Pulmonary artery endothelial cell (primary cell): ENCODE measurements around the gene CDH13. TPM values are rescaled to one million over a fixed set of nuclear protein-coding genes. Genes with fewer than 3 reads are reported as not detected.
A peak's percentile ranks its signal among the peaks of the same experiment; 100 is the strongest.

ENCODE experiments used
- DNase-seq: peaks from one replicate; pipeline ENCODE4 v3.0.0-alpha.2; 2011; ENCODE audit warnings: low read depth, low spot score
- total RNA-seq: library from RNA; depleted of rRNA; stranded (reverse); fragments of >200 nt; gene quantifications from 2 replicates; pipeline ENCODE4 v1.2.3, GENCODE V29; 2014

CDH13 gene
- total RNA-seq, 1 donor from 2014 or later = 62.3 TPM

DNA sequence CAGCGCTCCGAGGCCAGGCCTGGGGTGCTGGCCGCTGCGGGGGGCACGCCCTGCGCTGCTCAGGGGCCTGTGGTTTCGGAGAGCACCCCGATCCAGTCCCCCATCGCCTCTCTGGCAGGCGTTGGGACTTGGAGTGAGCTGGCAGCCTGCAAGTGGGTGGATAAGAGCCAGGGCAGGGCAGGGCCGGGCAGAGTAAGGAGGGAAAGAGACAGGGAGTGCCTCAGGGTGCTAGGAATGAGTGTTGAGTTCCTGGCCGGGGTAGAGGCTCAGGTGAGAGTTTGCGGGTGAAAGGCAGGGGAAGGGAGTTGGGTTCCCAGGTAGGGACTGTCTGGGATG, 1.3 kb downstream of the CDH13 start:
- DNase-seq = no peak

DNA sequence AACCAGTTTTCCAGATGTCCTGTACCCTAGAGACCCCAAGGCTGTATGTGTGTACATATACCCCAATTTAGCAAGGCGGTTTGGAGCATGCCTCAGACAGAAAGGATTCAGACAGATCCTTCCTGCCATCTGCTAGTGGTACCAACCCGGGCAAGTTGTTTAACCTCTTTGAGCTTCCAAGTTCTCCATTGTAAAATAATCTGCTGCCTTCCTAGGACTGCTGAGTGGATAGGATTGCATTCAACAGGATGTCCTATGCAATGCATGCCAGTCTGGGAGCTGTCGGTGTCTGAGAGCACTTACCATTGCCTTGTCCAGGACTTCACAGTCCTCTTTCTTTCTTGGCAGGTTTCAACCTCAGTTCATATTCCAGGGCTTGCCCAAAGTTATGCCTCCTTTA, 1.9 kb downstream of the CDH13 start:
- DNase-seq = no peak

DNA sequence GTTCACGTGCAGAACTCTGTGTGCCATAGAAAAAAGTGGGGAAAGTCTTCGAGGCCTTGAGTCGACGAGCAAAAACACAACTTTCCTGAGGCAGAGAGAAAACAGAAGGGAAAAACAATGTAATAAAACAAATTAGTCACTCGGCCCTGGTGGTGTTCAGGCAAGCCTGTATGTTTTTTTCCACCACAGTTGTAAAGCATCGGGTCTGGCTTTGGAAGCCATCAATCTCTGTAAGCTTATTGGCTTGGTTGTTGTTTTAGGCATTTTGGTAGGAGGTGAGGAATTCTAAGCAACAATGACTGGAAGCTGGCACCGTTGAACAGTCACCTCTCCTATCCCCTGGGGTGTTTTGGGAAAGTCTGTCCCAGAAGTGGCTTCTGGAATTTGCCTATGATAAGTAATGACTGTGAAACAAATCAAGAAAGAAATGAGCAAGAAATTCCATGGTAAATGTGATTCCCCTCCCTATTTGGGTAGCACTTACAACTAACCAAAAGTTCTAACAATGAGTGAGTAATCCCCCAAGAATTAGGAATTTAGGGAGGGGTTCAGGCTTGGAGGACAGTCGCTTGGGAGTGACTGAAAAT, 2.8 kb downstream of the CDH13 start:
- peak; percentile 82 for DNase-seq

DNA sequence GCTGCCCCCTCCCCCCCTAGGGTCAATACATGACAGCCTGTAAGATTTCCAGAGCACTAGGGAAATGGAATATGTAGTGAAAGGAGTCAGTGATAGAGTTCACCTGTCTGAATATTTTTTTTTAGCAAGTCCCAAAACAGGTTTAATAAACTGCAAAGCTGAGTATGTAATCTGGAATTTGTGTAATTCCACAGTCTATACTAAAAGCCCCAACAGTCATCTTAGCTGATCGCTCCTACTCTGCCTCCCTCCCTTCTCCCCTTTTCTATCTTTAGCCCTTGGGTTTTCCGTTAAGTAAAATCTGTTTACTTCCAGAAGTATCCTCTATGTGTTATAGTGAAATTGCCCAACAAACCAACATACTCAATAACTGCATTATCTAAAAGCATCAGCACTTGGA, 3.5 kb downstream of the CDH13 start:
- DNase-seq = no peak

DNA sequence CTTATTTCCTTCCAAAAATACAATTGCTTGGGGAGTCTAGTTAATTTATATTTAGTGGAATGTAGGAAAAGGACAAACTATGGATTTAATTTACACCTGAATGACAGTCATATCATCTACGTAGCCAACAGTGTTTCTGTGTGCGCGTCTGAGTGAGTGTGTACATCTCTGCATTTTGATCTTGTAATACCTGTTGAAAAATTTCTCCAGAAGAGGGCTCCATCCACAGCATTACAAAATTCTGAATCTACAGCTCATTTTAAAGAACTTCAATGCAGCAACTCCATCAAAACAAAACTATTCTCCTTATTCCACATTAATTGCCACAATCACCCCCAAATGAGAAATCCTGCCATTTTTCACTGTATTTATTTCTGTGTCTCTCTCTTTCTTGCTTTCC, 3.9 kb downstream of the CDH13 start:
- DNase-seq = no peak

DNA sequence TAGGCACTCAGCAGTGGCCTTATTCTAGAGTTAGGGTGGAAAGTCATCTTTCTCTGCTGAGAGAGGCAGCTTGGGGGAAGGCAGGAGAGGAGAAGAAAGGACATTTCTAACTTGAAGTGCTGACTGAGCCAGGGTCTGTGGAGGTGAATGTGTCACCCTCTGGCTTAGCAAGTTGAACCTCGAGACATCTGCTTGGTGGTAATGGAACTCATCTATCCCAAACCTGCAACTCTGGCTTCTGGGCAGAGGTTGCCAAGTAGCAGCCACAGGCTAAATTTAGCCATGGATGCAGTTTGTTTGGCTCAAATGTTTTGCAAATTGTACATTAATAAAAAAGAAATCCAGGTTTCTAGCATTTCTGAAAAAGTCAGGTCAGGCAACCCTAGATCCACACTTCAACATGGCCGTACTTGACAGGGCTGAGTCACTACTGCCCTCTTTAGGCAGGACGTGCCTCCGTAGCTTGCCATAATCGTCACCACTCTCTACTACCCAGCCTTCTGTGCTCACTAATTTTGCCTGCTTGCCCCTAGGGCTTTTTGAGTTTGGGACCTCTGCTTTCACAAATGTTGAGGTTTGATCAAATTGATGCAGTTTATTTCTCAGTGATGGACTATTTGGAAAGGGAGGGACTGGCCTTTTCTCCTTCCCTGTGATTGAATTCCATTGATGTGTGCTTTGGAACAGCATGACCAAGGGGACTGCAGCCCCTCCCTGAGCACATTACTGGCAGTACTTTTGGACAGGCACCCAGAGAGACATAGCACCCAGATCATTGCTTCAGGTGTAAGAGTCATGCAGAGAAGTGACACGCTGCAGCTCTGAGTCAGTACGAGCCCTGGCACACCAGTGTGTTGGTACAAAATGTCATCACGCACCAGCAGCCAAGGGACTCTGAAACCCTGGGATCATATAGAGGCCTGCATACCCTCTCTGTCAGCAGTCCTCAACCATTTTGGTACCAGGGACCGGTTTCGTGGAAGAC, 5.2 kb downstream of the CDH13 start:
- no peak for DNase-seq

DNA sequence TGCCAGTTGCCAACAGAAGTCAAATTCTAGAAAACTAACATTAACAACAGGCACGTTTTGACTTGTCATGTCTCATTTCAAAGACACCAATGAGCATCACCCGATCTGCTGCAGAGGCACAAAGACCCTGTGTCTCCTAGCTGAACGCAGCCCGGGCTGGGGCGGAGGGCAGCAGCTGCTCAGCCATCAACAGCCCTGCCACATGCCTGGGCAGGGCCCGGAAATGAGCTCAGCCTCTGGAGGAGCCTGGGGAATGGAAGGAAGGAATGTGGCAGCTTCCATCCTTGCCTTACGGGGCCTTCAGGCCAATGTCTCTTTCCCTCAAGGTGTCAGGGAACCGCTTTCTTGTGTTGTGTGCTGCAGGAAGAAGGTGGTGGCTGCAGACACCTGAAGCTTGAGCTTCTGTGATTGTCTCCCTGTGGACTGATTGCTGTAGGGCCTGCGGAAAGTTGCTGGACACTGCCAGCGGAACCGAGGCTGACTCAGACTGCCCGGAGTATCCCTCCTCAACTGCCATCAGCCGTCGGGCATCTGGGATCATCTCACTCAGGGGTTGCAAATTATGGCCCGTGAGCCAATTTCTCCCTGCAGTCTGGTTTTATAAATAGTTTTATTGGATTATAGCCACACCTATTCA, 7.3 kb downstream of the CDH13 start:
- no peak for DNase-seq

DNA sequence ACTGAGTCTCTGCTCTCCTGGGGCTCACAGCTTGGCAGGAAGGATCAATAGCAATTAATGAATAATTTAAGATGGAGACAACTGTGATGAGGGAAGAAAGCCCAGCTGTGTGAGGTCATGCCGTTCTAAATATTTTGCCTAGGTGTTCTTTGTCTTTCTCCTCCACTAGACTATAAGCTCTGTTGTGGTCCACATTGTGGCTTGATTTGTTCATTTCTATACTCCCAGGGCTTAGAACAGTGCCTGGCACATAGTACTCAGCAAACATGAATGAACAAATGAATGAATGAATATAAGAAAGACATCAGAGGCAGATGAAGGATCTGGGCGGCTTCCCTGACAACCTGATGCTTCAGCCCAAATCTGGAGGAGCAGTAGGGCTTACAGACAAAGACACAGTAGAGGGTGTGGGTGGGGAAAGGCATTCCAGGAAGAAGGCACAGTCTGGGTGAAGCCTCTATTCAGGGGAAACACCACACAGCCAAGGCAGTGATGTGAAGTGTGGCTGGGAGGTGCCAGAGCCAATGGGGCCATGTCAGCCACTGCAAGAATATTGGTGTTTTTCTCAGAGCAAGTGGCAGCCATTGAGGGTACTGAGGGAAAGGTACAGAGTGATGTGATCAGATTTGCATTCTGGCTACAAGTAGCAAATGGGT, 8.3 kb downstream of the CDH13 start:
- DNase-seq = no peak

DNA sequence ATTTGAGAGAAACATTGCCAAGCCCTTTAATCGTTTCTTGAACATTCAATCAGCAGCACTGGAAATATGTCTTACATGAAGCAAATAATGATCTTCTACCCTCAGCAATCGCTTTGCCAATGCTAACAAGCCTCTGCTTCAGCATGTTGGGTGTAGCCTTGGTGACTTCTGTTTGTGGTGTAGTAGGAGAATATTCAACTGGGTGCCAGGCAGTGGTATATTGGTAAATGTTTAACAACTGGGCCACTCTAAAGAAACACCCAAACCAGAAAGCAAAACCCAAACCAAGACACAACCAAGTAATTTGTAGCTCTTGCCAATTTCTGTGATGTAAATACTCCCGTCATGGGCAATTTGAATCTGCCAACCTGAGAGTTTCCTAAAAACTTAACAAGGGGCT, 9.7 kb downstream of the CDH13 start:
- DNase-seq = no peak

DNA sequence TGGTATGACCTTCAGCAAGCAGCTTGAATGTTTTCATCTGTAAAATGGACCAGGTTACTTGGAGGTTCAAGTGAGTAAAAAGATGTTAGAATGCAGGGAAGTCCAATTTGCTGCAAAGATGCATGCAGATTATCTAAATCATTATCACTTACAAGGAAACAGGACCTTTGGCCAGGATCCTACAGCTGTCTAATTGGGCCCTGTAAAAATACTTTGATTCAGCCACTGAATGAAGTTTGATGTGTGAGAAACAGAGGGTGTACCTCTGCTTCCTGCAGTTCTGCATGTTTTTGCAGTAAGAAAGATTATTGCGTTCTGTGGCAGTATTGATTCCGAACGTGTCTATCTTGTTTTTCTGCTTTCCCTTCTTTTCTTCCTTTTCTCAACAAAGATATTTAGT, 10.2 kb downstream of the CDH13 start:
- no peak for DNase-seq

DNA sequence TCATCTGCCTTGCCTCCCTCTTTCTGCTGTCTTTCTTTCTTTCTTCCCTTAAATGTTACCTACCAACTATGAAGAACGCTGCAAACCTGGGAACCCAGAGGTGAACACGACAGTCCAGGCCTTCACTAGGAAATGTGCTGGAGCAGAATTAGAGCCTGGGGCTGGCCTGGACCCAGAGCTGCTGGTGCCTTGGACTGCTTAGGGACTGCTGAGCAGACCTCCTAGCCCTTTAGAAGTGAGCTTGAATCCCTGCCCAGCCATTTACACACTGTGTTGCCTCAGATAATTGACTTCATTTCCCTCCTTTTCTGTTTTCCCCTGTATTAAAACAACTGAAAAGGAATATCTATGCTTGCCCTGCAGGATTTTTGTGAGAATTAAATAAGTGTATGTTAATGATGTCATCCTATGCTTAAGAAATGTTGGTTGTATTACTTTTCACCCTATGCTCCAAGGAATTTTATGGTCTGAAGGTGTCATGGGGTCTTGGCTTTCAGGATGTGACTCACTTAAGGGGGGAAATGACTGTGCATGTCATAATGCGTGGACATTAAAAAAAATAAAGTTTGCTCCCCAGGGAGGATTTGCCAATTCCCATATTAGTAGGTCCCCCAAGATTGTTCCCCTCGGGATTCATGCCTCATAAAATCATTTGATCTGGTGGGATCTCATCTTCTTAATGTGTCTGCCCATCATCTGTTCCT, 11.5 kb downstream of the CDH13 start:
- DNase-seq = peak; percentile 89

DNA sequence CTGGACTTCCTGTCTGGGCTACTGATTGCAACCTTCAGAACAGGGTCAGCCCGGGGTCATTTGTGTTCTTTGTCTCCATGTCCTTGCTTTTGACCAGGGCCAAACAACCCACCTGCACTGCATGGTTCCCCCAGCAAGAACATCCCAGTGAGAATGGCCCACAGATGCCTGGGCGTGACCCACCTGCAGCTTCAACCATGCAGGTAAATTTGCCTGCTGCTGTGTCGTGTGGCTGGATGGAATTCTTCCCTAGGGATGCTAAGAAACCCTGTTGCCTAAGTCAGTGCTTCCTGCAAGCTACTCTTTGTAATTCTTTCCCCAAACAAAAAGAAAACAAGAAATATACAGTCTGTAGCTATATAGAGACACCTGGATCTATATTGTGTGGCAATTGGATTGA, 12.5 kb downstream of the CDH13 start:
- no peak for DNase-seq

DNA sequence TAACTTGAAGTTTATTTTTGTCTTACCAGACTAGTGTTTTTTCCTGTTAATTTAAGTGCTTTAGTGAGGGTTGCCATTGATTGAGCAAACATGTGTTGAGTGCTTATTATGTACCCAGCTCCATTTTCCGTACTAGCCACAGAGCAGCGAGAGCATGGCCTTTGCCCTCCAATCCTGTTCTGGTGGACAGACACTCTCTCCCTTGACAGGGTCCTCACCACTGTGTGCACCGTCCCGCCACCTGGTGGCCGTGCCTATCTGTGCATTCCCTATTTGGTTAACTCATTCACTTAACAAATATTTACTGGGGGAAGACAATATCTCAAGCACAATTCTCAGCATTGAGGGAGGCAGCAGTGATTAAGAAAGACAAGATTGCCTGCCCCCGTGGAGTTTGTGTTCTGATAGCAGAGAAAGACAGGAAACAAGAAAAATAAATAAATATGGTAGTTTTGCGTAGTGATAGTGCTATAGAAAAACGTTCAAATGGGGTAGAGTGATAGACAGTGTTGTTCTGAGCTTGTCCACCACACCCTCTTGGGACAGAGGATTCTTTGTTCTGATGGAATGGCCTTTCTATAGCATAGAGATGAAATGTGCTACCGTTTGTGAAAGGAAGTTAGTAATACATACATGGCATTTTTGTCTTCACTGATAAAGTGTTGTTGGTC, 13.0 kb downstream of the CDH13 start:
- DNase-seq = no peak

DNA sequence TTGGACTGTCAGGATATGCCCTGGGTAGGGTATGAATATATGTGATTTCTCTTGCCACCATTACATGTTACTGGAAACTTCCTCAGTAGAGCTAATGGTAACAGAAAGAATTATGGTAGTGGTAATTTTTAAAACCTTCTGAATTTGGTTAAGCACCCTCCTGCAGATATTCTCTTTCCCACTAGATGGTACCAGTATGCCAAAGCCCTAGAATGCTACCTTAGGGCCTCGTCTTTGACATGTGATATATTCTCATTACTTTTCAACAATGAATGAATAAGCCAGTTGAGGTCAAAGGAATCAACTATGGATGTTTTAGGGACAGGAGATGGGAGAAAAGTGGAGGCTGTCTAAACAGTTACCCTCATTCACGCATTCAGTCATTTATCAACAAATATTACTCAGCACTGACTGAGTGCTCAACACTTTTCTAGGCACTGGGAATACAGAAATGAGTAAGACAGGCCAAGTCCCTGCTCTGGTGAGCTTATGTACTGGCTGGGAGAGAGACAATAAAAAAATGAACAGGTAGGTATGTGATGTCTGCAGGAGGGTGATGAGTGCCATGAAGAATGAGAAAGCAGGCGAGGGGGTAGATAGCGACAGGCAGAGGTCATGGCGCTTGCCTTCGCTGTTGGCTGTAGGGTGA, 14.7 kb downstream of the CDH13 start:
- no peak for DNase-seq

DNA sequence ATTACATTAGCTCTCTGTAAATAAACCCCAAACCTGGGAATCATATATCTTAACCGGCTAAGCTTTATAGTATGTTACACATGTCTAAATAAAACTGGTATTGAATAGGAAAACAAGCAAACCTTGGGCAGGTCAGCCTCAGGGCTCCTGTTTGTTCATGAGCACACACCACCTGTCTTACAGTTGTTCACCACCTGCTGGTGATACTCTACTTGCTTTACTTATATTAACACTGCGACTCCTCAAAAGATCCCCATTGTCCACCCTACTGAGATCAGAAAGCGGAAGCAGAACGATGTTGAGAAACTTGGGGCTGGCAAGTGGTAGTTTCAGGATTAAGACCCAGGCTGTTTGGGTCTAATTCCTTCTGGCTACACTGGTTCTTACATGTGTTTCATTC, 16.4 kb downstream of the CDH13 start:
- no peak for DNase-seq

DNA sequence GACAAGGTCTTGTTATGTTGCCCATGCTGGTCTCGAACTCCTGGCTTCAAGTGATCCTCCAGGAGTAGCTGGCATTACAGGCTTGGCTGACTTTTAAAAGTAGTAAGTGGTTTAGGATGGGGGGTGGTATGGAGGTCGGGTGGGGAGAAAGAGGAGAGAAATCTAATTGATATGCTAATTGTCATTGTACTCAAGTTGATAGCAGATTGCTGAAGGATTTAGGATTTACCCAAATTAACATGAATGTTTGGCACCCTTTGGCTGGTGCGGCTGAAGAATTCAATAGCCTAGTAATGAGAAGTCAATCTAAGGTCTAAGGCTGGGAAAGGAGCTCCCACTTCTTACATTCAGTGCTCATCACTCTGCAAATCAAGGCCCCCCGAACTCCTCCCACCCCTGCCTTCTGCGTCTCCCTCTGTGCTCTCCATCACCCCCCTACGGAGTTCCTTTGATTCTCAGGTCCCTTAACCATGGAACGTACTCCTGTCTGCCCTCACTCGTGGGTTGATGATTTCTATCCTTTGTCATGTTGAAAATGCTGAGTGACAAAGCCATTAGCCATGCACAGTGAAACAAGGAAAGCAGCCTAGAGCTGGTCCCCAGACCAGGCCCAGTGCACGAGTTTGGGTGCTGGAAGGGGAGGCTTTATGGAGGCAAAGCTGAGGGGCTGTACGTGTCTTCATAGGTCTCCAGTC, 17.3 kb downstream of the CDH13 start:
- DNase-seq = no peak

DNA sequence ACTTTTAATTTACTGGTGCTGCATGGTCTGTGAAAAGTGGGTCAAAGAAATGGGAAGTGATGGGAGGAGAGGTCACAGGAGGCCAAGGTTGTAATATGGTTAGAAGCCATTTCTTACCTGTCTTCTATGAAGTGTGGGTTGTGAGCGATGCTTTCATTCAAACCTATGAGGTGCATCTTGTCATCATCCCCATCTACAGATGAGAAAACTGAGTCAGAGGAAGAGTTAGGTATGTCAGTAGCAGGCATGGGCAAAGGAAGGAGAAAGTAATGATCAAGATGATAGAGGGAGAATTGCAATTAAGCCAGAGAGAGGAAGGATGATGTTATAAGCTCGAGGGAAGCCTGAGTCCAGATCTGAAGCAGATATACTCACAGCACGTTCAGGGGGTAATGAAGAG, 19.7 kb downstream of the CDH13 start:
- DNase-seq = no peak

DNA sequence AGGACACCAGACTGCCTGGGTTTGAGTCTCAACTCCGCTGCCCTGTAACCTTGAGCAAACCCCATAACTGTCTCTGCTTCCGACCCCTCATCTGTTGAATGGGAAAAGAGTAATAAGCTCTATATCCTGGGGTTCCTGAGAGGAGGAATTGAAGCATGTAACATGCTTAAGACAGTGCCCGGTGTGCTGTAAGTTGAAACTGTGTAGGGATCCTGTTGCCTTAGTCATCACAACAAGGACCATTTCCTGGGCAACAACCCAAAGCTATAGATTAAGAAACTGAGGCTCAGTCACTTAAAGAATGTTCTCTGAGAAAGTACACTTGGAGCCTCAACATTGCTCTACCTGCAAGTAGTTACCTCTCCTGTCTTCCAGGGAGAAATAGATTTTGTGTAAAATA, 23.0 kb downstream of the CDH13 start:
- no peak for DNase-seq

DNA sequence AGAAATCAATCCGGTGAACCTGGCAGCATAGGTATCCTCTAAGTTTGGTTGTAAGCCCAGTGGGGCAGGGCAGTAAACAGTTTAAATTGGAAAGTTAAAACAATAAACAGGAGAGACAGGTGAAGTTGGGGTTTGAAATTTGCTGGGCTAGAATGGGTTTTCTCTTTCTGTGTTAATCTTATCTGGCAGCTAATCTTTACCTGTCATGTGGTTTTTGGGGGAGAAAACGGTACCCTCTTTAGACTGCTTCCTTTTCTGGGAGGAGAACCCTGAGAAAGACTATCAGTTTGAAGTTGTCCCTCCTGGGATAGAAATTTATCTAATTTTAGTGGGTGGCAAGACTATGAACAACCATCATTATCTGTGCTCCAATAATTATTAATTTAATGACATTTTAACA, 24.0 kb downstream of the CDH13 start:
- DNase-seq = no peak
